Measurements from ENCODE around the gene TMPRSS12.
A peak's percentile ranks its signal among the peaks of the same experiment; 100 is the strongest.
"Not testable (repeated sequence)": the region's sequence is repeated elsewhere in the genome, so short reads cannot be mapped to it uniquely, and the experiment has no call there.

The TMPRSS12 gene

DNA sequence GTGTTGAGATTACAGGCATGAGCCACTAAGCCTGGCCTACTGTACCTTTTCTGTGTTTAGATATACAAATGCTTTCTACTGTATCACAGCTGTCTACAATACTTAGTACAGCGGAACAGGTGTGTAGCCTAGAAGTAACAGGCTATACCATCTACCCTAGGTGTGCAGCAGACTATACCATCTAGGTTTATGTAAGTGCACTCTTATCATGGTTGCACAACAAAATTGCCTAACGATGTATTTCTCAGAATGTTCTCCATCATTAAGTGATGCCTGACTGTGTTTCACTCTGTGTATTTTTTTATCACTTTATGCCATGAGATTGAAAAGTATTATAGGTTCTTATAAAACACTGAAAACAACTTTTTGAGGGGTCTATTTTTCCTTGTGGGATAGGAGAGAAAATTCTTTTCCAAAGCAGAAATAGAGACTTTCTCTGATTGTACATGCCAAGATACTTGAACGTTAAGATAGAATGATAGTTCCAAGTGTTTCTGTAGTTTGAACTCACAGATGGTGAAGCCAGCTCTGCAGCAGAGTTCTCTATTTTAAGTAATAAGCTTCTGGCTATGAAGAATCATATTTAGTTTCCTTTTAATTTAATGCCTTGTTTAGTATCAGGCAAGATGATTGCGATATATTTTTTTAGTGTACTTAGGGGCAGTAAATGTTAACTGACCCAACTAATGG is 17.0 kb downstream of the TMPRSS12 start:
- DNase-seq, result no peak

DNA sequence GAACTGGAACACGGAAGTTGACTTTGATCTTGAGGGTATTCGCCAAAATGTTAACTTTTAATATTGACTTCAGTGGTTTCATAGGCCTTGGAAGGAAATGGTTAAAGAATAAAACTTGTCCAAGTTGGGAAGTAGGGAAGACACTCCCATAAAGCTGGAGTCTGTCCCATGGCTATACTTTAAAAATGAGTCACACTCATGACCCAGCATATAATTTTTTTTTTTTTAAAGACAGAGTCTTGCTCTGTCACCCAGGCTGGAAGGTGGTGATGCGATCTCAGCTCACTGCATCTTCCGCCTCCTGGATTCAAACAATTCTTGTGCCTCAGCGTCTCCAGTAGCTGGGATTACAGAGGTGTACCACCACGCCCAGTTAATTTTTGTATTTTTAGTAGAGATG is 19.6 kb downstream of the TMPRSS12 start:
- no peak for DNase-seq

DNA sequence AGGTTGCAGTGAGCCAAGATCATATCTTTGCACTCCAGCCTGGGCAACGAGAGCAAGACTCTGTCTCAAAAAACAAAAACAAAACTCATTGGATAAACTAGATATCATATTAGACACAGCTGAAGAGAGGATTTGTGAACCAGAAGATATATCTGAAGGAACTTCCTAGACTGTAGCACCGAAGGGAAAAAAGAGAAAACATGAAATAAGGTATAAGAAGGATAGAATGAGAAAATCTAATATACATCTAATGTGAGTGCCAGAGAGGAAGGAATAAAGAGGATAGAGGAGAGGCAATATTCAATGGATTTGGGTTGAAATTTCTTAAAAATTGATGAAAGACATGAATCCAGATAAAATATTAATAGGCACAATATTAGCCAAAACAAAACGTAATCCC is 22.5 kb downstream of the TMPRSS12 start:
- DNase-seq, result no peak

DNA sequence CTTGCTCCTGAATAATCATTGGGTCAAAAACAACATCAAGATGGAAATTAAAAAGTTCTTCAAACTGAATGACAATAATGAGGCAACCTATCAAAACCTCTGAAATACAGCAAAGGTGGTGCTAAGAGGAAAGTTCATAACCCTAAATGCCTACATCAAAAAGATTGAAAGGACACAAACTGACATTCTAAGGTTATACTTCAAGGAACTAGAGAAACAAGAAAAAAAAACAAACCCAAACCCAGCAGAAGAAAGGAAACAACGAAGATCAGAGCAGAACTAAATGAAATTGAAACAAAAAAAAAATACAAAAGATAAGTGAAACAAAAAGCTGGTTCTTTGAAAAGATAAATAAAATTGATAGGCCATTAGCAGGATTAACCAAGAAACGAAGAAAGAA is 26.2 kb downstream of the TMPRSS12 start:
- not testable (repeated sequence) for DNase-seq

DNA sequence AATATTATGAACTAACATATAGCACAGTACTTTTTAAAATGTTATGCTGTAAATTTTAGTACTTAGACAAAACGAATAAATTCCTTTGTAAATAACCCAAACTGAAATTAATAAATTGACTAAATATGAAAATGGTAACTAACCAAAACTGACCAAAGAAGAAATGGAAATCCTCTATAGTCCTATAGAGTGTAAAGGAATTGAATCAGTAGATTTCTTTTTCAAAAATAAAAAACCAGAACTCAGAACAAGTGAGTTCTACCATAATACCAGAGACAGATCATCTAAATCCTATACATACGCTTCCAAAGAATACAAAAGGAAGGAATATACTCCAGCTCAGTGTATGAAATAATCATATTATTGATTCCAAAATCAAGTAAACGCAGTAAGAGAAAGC is 39.8 kb downstream of the TMPRSS12 start:
- no peak for DNase-seq

DNA sequence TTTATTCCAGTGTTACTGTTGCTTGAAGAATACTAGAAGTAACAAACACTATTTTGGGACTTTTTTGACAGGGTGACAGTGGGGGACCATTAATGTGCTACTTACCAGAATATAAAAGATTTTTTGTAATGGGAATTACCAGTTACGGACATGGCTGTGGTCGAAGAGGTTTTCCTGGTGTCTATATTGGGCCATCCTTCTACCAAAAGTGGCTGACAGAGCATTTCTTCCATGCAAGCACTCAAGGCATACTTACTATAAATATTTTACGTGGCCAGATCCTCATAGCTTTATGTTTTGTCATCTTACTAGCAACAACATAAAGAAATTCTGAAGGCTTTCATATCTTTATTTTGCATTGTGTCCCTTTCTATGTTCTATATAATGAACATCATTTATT is 44.5 kb downstream of the TMPRSS12 start:
- DNase-seq, result no peak

DNA sequence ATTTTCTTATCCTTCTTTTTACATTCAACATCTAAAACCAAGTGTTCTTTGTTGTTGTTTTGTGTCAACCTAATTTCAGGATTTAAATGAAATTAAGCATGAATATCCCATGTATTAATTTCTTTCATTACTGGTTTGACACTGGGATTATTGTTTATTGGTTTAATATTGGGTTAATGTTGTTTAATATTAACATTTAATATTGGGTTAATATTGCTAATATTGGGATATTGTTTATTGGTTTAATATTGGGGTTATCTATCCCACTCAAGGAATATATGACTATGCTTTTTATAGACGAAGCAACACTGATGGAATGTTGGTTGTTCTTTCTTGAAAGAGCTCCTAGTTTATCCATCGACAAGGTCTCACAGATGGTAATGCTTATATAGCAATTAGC is 45.9 kb downstream of the TMPRSS12 start:
- DNase-seq, result no peak

DNA sequence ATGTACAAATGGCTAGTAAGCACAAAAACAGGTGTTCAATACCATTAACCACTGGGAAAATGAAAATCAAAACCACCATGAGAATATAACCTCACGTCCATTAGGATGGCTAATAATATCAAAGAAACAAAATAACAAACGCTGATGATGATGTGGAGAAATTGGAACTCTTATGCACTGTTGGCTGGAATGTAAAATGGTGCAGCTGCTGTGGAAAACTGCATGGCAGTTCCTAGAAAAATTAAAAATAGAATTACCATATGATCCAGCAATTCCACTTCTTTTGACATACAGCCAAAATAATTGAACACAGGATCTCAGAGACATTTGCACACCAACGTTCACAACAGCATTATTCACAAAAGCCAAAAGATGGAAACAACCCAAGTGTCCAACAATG is 51.5 kb downstream of the TMPRSS12 start:
- no peak for DNase-seq

DNA sequence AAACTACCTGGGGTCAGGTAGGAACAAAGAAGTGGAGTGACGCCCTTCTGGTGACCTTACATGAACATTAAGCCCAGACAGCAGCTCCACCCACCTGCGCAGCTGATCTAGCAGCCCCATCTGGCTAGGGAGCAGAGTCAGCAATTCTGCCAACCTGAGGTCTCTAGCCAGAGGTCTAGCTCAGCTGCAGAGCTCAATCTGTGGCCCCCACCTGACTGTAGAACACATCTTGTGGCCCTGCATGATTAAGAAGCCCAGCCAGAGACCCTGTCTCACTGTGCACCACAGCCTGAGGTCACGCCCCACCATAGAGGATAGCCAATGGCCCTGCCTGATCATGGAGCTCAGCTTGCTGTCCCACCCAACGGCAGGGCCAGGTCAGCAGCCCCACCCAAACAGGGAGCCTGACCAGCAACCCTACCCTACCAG is 59.0 kb downstream of the TMPRSS12 start:
- DNase-seq, result no peak

DNA sequence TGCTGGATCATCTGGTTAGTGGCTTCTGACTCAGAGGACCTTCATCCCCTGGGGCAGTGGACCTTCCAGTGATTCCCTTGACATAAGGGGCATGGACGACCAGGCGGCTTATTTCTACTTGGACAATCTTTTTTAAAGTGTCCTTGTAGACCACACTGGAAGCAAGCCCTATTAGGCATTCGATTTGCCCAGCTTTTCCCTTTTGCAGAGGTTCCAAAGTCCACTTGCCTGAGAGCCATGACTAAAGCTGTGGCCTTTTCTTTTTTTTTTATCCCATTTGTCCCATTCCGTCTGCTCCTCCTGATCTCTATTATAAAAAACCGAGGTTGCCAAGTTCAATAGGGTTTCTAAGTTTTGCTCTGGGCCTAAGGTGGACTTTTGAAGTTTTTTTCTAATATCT is 65.8 kb downstream of the TMPRSS12 start:
- DNase-seq, result not testable (repeated sequence)

DNA sequence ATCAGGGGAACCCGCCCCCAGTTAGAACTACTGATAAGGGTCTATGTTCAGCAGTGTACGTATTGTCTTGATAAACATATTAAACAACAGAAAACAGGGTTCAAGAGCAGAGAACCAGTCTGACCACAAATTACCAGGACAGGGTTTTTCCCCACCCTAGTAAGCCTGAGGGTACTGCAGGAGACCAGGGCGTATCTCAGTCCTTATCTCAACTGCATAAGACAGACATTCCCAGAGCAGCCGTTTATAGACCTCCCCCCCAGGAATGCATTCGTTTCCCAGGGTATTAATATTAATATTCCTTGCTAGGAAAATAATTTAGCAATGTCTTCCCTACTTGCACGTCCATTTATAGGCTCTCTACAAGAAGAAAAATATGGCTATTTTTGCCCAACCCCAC is 69.6 kb downstream of the TMPRSS12 start:
- DNase-seq, result not testable (repeated sequence)

DNA sequence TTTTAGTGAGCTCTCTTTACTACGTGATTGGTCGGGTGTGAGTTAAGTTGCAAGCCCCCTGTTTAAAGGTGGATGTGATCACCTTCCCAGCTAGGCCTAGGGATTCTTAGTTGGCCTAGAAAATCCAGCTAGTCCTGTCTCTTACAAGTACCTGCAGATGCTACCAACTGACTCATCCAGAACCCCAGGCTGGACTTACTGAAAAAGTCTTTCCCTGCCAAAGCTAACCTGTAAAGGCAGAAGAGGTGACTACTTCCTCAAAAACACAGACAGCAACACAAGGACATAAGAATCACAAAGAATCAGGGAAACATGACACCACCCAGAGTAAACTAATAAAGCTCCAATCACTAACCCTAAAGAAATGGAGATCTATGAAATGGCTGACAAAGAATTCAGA is 70.5 kb downstream of the TMPRSS12 start:
- DNase-seq, result no peak

DNA sequence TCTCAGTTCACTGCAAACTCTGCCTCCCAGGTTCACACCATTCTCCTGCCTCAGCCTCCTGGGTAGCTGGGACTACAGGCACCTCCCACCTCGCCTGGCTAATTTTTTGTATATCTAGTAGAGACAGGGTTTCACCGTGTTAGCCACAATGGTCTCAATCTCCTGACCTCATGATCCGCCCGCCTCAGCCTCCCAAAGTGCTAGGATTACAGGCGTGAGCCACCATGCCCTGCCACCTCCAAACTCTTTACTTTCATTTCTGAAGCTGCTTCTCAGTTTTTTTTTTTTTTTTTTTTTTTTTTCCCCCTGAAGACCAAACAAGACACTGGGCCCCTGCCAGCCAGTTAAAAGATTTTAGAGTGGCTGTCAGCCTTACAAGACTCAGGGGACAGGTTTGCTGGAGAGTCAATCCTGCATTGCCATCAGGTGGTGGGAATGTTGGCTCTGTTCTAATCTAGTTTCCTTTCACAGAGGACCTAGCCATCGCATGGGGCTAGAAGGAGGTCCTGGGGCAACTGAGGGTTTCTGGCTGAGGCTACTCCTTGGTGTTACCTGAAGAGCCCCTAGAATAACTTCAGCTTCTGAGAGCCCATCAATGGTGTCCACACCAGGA is 72.3 kb downstream of the TMPRSS12 start:
- DNase-seq, result no peak

DNA sequence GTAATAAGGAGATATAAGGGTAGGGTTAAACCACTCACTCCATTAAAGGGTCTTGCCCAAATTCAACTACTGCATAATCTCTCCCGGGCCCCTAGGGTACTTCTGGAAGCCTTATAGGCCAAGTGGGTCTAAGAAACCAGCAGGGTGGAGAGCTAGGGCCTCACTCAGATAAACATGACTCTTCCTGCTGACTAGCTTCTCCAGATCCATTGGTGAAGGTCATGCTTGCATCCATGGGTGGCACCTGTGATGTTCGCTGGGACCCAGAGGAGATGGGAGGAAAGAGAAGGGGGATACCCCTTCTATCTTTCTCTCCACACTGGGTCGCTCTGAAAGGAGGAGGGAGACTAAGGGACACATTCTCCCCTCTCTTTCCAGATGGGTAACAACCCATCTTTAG is 73.6 kb downstream of the TMPRSS12 start:
- no peak for DNase-seq

DNA sequence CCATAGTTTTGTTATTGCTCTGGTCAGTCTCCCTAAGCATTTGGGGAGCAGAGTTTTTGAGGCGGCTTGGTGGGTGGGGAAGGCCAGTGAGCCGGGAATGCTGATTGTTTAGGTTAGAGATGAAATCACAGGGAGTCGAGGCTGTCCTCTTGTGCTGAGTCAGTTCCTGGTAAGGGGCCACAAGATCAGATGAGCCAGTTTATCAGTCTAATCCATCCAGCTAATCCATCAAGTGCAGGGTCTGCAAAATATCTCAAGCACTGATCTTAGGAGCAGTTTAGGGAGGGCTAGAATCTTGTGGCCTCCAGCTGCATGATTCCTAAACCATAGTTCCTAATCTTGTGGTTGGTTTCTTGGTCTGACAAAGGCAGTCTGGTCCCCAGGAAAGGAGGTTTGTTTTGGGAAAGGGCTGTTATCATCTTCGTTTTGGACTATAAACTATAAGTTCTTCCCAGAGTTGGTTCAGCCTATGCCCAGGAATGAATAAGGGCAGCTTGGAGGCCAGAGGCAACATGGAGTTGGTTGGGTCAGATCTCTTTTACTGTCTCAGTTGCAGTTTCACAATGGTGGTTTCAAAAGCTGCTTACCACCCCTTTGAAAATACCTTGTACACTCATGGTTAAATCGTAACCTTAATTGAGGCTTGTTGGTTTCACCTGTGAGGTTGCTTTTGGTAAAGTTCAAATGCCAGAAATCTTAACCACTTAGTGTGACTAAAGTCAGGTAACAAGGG is 76.0 kb downstream of the TMPRSS12 start:
- no peak for DNase-seq

DNA sequence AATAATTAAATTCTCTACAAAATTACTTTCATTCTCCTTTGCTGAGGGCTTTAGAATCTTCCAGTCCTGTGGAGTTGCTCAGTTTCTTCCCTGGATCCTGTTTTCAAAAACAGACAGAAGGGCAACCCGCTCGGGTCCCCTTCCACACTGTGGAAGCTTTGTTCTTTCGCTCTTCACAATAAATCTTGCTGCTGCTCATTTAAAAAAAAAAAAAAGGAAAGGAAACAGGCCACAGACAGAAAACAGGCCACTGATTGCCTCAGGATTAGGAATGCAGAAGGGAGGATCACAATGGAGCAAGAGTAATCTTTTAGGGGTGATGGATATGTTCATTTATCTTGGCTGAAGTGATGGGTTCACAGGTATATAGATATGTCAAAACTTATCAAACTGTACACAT is 80.1 kb downstream of the TMPRSS12 start:
- no peak for DNase-seq

DNA sequence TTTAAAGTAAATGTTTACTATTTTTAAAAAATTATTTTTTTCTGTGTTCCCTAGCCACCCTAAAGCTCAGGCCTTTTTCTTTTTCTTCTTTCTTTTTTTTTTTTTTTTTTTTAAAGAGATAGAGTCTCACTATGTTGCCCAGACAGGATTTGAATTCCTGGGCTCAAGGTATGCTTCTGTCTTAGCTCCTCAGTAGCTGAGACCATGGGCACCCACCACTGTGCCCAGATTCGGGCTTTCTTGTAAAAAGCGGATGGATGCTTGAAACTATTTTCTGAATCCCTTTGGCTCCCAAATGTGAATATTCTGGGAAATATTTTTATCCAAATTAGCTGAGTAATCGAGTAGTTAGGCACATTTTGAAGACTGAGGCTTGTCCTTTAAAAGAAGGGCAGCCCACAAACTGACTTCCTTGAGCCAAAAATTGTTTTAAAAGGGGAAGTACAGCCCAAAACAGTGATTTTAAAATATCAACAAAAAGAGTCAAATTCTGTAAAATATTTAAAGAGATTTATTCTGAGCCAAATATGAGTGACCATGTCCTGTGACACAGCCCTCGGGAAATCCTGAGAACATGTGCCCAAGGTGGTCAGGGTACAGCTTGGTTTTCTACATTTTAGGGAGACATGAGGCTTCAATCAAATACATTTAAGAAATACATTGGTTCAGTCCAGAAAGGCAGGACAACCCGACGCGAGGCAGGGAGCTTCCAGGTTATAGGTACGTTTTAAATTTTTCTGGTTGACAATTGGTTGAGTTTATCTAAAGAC is 80.8 kb downstream of the TMPRSS12 start:
- no peak for DNase-seq

DNA sequence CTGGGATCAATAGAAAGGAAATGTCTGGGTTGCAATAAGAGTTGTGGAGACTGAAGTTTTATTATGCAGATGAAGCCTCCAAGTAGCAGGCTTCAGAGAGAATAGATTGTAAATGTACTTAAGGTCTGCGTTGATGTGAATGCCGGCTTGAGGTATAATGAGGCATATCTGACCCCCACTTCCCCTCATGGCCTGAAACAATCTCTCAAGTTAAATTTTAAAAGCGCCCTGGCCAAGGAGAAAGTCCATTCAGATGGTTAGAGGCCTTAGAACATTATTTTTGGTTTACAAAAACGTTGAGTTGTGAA is 81.4 kb downstream of the TMPRSS12 start:
- DNase-seq, result no peak

DNA sequence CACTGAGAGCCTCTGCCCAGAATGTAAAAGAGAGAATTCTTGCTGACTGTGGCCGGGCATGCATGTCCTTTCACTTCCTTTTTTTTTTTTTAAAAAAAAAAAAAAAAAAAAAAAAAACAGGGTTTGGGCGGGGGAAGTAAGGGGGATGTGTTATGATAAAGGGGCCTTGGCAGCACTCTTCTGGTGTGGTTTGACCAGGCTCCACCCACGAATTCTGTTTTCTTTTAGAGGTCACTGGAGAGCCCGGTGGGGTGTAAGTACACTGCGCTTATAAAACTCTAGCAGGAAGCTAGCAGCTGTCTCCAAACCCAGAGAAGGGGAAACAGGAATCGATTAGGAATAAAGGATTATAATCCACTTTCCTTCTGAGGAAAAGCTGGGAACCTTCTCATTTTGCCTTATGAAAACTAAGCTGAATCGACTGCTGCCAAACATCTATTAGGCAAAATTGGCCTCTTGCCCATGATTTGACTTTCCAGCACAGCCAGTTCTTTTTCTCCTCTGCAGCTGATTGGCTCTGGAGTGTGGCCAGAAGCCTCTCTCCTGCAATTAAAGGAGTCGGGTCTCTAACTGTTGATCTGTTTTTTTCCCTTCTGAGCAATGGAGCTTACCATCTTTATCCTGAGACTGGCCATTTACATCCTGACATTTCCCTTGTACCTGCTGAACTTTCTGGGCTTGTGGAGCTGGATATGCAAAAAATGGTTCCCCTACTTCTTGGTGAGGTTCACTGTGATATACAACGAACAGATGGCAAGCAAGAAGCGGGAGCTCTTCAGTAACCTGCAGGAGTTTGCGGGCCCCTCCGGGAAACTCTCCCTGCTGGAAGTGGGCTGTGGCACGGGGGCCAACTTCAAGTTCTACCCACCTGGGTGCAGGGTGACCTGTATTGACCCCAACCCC is 82.0 kb downstream of the TMPRSS12 start:
- DNase-seq, result peak; percentile 27 to 28

DNA sequence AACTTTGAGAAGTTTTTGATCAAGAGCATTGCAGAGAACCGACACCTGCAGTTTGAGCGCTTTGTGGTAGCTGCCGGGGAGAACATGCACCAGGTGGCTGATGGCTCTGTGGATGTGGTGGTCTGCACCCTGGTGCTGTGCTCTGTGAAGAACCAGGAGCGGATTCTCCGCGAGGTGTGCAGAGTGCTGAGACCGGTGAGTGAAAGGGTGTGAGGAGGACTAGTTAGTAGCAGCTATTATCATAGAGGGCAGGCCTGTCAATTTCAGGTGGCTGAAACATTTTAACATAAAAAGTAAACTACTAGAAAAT is 82.6 kb downstream of the TMPRSS12 start:
- DNase-seq, result no peak

DNA sequence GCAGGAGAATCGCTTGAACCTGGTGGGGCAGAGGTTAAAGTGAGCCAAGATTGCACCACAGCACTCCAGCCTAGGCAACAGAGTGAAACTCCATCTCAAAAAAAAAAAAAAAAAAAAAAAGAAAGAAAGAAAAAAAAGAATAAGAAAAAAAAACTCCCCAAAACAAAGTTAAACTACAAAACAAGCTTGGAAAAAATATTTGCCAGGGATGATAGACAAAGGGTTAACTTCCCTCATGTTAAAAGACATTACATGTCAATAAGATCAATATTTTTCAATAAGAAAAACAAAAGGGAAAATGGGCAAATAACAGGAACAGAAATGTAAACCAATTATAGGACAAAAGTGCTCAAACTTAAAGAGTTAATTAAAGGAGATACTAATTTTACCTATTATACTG is 83.2 kb downstream of the TMPRSS12 start:
- no peak for DNase-seq

DNA sequence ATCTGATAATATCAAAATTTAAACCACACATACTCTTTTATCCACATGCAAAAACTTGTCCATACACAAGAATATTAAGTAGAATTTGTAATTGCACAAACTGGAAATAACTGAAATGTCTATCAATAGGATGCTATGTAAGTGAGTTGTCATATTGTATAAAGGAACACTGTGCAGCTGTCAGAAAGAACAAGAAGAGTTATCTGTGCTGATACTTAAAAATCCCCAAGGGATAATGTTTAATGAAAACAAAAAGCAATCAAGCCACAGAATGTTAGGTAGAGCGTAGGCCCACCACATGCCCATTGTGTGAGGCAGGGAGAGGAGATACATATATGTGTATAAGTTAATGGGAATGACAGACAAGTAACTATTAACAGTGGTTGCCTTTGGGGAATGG is 83.7 kb downstream of the TMPRSS12 start:
- no peak for DNase-seq

DNA sequence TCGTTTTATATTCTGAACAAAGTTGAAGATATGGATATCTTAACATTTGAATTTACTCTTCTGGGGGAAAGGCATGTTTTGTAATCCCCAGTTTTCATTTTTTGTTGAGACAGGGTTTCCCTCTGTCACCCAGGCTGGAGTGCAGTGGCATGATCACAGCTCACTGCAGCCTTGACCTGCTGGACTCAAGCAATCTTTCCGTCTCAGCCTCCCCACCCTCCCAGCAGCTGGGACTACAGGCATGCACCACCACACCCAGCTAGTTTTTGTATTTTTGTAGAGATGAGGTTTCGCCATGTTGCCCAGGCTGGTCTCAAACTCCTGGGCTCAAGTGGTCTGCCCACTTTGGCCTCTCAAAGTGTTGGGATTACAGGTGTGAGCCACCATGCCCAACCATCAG is 84.2 kb downstream of the TMPRSS12 start:
- not testable (repeated sequence) for DNase-seq
